K562 (cell line): ENCODE results near the gene PDE4D. TPM values are rescaled to one million over a fixed set of nuclear protein-coding genes. Genes with fewer than 3 reads are reported as not detected.

Experiments
- ATAC-seq: fragments of 200-7000 bp; cut with Tn5 transposase; 3 replicates; pipeline ENCODE4 v1.9.1; 2020; ENCODE audit warnings: moderate library complexity
- BruUV-seq: library from RNA; stranded (reverse); fragments of 400-500 nt; replicated peaks from 2 replicates; lab custom pipeline; 2021; lab: Mats Ljungman, UMichigan
- CTCF ChIA-PET: fragments of 300-600 bp; formaldehyde crosslinking; extraction: SDS; loops from one replicate; lab custom pipeline; 2021; ENCODE audit warnings: low intra/inter-chr PET ratio; lab: Yijun Ruan, JAX
- POLR2A ChIA-PET: fragments of 300-600, 350-650 bp; sonication (Branson Sonifier 250); formaldehyde crosslinking; extraction: SDS; loops from one replicate; lab custom pipeline; 2021; ENCODE audit warnings: antibody characterized with exemption, inconsistent platforms; lab: Yijun Ruan, JAX
- DNase-seq, 4 experiments: peaks; one replicate each; pipeline versions ENCODE4 v3.0.0 to v3.0.0-alpha.2; 2011 to 2018; ENCODE audit warnings: low spot score in 3 of 4, mixed read lengths in 3 of 4; ENCODE audit errors: extremely low read depth in 1 of 4
- FAIRE-seq: peaks from 2 replicates; lab custom pipeline; 2011; peaks lifted over from hg19 to GRCh38; lab: Jason Lieb, UNC
- H2AFZ ChIP-seq: 2 replicates; pipeline ENCODE4 v1.6.0; 2011; ENCODE audit warnings: low read depth, low read length, control low read depth, inconsistent platforms
- H3K27ac ChIP-seq: fragments of 200-600 bp; 3 replicates; pipeline ENCODE4 v1.8.0; 2011; ENCODE audit warnings: low read depth, mild to moderate bottlenecking, control low read depth, inconsistent platforms, low read length, moderate library complexity, mixed read lengths; ENCODE audit errors: extremely low read depth
- H3K27me3 ChIP-seq, 2 experiments: fragments of 300-600 bp in 1 of 2; 2 replicates in 1 of 2; 3 replicates in 1 of 2; pipeline versions ENCODE4 v1.6.0 to v1.8.0; 2011; ENCODE audit warnings: inconsistent platforms in 2 of 2, low read length in 2 of 2, mild to moderate bottlenecking in 1 of 2, mixed read lengths in 1 of 2, moderate library complexity in 1 of 2; ENCODE audit not compliant: control insufficient read depth in 2 of 2, insufficient read depth in 2 of 2
- H3K36me3 ChIP-seq: fragments of 300-600 bp; 3 replicates; pipeline ENCODE4 v1.8.0; 2011; ENCODE audit warnings: mild to moderate bottlenecking, low read length, inconsistent platforms; ENCODE audit not compliant: control insufficient read depth, insufficient read depth
- H3K4me1 ChIP-seq, 2 experiments: fragments of 200-600 bp in 1 of 2; replicated peaks in 1 of 2; 2 replicates in 1 of 2; 3 replicates in 1 of 2; pipeline versions ENCODE4 v1.5.1 to v1.8.0; 2011; ENCODE audit warnings: inconsistent platforms in 2 of 2, low read length in 2 of 2, mild to moderate bottlenecking in 1 of 2, mixed read lengths in 1 of 2, moderate library complexity in 1 of 2; ENCODE audit not compliant: control insufficient read depth in 2 of 2, insufficient read depth in 2 of 2
- H3K4me2 ChIP-seq: 2 replicates; pipeline ENCODE4 v1.6.1; 2011; ENCODE audit warnings: low read length, control low read depth, inconsistent platforms, mixed read lengths; ENCODE audit not compliant: insufficient read depth
- H3K4me3 ChIP-seq: fragments of 200-600 bp; sonication (generic), shearing (Covaris generic); 2 replicates; pipeline ENCODE4 v1.5.1; 2016; ENCODE audit warnings: control low read depth, inconsistent platforms
- H3K79me2 ChIP-seq: fragments of 200-600 bp; 3 replicates; pipeline ENCODE4 v1.8.0; 2011; ENCODE audit warnings: low read length, inconsistent platforms; ENCODE audit not compliant: control insufficient read depth, insufficient read depth
- H3K9ac ChIP-seq, 2 experiments: 2 replicates each; pipeline versions ENCODE4 v1.6.0 to v1.6.1; 2011; ENCODE audit warnings: low read depth in 2 of 2, low read length in 2 of 2, control low read depth in 1 of 2, inconsistent platforms in 1 of 2, mild to moderate bottlenecking in 1 of 2, mixed read lengths in 1 of 2; ENCODE audit not compliant: insufficient read depth in 1 of 2
- H3K9me1 ChIP-seq: one replicate; pipeline ENCODE4 v1.6.0; 2011; ENCODE audit warnings: inconsistent platforms, mild to moderate bottlenecking, low read length, moderate library complexity; ENCODE audit not compliant: control insufficient read depth, insufficient read depth
- H3K9me3 ChIP-seq: replicated peaks from 2 replicates; pipeline ENCODE4 v1.5.1; 2011; ENCODE audit warnings: low read depth, low read length, inconsistent platforms; ENCODE audit not compliant: control insufficient read depth, insufficient read depth
- H4K20me1 ChIP-seq: replicated peaks from 2 replicates; pipeline ENCODE4 v1.6.1; 2011; ENCODE audit warnings: low read length, inconsistent platforms, mixed read lengths; ENCODE audit not compliant: control insufficient read depth, insufficient read depth
- HCFC1 ChIP-seq: IDR thresholded peaks from 2 replicates; pipeline ENCODE4 v1.6.1; 2012; ENCODE audit warnings: low read depth, low read length, improper control_type of control experiment
- HMGN3 ChIP-seq: IDR thresholded peaks from 2 replicates; pipeline ENCODE4 v1.6.1; 2011; ENCODE audit warnings: borderline replicate concordance, low read depth, mild to moderate bottlenecking, mixed read lengths, low read length; ENCODE audit not compliant: insufficient read length; ENCODE audit errors: extremely low read depth
- MTA3 ChIP-seq: fragments of 450-650 bp; formaldehyde crosslinking; IDR thresholded peaks from 2 replicates; pipeline ENCODE4 v1.6.1; 2017; ENCODE audit warnings: mild to moderate bottlenecking, borderline replicate concordance
- RAD51 ChIP-seq: fragments of 450-650 bp; IDR thresholded peaks from 2 replicates; pipeline ENCODE4 v1.7.1; 2016; ENCODE audit warnings: low read depth, mild to moderate bottlenecking, borderline replicate concordance
- ZNF507 ChIP-seq: conservative IDR thresholded peaks from 2 replicates; pipeline ENCODE4 v1.6.1; 2017; ENCODE audit warnings: missing genetic modification characterization, missing compliant biosample characterization
- ZNF778 ChIP-seq: fragments of 450-650 bp; formaldehyde crosslinking; IDR thresholded peaks from 2 replicates; pipeline ENCODE4 v1.4.0; 2020; ENCODE audit warnings: mild to moderate bottlenecking, moderate library complexity
- ZNF785 ChIP-seq: fragments of 250-450 bp; sonication (Bioruptor Pico); IDR thresholded peaks from 2 replicates; pipeline ENCODE4 v1.4.0; 2020; ENCODE audit warnings: mild to moderate bottlenecking
- WGBS: fragments of 100-300 bp; shearing (Covaris generic); methylation state at CpG from one replicate; pipeline ENCODE4 v1.1.6; 2016; ENCODE audit warnings: low coverage, mixed read lengths; ENCODE audit not compliant: insufficient coverage; ENCODE audit errors: missing lambda C conversion rate; 5-methylcytosine and 5-hydroxymethylcytosine counted together
- in situ Hi-C: fragments of 300-500 bp; cut with MboI; formaldehyde crosslinking; loops from 4 replicates; pipeline ENCODE4 v1.15.0; 2018; ENCODE audit warnings: inconsistent platforms, mixed read lengths
- intact Hi-C: fragments of 100-400 bp; cut with micrococcal nuclease; formaldehyde crosslinking; loops from 2 replicates; pipeline ENCODE4 v1.14.2; 2022
- polyA plus RNA-seq, 8 experiments: library from polyadenylated mRNA; depleted of rRNA in 4 of 8; stranded (reverse) in 5 of 8; unstranded in 3 of 8; fragments of >200 nt; fragmentation: Nextera tagmentation in 2 of 8; fragmentation: Illumina TruSeq in 1 of 8; extraction: Ambion mirVana in 2 of 8; extraction: Trizol in 1 of 8; gene quantifications; 2 replicates each; pipeline versions ENCODE4 v1.2.1 to v1.2.3, GENCODE V29; 2011 to 2014; ENCODE audit warnings: inconsistent platforms in 1 of 8, missing spikeins in 1 of 8
- total RNA-seq, 7 experiments: library from RNA; depleted of rRNA in 6 of 7; stranded (reverse); fragments of >200 nt in 6 of 7; fragmentation: Illumina TruSeq in 2 of 7; extraction: Trizol in 2 of 7; gene quantifications; 2 replicates each; pipeline versions ENCODE4 v1.2.1 to v1.2.3, GENCODE V29; 2011 to 2021; ENCODE audit warnings: low replicate concordance in 1 of 7
- TF ChIP-seq, protein P1 (sequence below): fragments of 450-650 bp; conservative IDR thresholded peaks from 2 replicates; pipeline ENCODE4 v1.6.1; 2016; ENCODE audit warnings: missing genetic modification characterization, low read depth, mild to moderate bottlenecking, missing compliant biosample characterization, moderate library complexity
- TF ChIP-seq, protein P2 (sequence below): fragments of 450-650 bp; formaldehyde crosslinking; conservative IDR thresholded peaks from 2 replicates; pipeline ENCODE4 v1.4.0; 2022; ENCODE audit warnings: mild to moderate bottlenecking, missing genetic modification characterization

The PDE4D gene
- total and polyA plus RNA-seq, 9 of the 15 experiments (the other 6 are each of a cell fraction or from before 2014, with no cell fraction given), result 0.04 to 0.46 (median 0.13) TPM

DNA sequence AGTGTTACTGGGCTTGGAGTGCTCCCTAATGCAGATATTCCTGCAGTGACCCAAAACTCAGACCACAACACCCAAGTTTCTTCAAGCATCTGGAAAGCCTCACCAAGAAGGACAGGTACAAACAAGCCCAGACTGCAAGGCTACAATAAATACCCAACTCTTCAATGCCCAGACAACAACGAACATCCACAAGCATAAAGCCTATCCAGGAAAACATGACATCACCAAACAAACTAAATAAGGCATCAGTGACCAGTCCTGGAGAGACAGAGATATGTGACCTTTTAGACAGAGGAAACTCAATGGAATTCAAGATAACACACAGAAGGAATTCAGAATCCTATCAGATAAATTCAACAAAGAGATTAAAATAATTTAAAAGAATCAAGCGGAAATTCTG is 605.6 kb downstream of the PDE4D start:
- intact Hi-C loops, result no loop called here
- TF ChIP-seq ZNF785 (no peak), MTA3 (no peak), HCFC1 (no peak), HMGN3 (no peak), ZNF507 (tag) (no peak), ZNF778 (CRISPR knock-in tag) (no peak), RAD51 (no peak)
- TF ChIP-seq, protein P1, sequence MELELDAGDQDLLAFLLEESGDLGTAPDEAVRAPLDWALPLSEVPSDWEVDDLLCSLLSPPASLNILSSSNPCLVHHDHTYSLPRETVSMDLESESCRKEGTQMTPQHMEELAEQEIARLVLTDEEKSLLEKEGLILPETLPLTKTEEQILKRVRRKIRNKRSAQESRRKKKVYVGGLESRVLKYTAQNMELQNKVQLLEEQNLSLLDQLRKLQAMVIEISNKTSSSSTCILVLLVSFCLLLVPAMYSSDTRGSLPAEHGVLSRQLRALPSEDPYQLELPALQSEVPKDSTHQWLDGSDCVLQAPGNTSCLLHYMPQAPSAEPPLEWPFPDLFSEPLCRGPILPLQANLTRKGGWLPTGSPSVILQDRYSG (tag), result no peak
- TF ChIP-seq, protein P2, sequence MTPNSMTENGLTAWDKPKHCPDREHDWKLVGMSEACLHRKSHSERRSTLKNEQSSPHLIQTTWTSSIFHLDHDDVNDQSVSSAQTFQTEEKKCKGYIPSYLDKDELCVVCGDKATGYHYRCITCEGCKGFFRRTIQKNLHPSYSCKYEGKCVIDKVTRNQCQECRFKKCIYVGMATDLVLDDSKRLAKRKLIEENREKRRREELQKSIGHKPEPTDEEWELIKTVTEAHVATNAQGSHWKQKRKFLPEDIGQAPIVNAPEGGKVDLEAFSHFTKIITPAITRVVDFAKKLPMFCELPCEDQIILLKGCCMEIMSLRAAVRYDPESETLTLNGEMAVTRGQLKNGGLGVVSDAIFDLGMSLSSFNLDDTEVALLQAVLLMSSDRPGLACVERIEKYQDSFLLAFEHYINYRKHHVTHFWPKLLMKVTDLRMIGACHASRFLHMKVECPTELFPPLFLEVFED (CRISPR knock-in tag), result no peak
- H3K4me3 ChIP-seq, result no peak overlapping the region
- WGBS, result 0% methylated on average over 2 of the region's 2 CpGs
- ATAC-seq (no peak), DNase-seq (no peak), FAIRE-seq (no peak)
- ChIA-PET POLR2A (no interaction called here), CTCF (no interaction called here)
- no peak overlapping the region for H3K4me2 ChIP-seq
- no peaks in the 10 kb centered on the region for H3K4me1 ChIP-seq
- no peaks in the 10 kb centered on the region for H4K20me1 ChIP-seq
- no TSS peak for BruUV-seq
- no peaks in the 10 kb centered on the region for H3K9me1 ChIP-seq
- H3K79me2 ChIP-seq, result no peaks in the 10 kb centered on the region
- no peak overlapping the region for H3K9ac ChIP-seq
- no peaks in the 10 kb centered on the region for H3K27me3 ChIP-seq
- in situ Hi-C loops, result no loop called here
- H3K36me3 ChIP-seq, result no peaks in the 10 kb centered on the region
- no peak overlapping the region for H3K27ac ChIP-seq
- H2AFZ ChIP-seq, result no peak overlapping the region
- H3K9me3 ChIP-seq, result no peaks in the 10 kb centered on the region; the same call in 1 of the 2 replicates
